Liver (tissue), 9 donors: ENCODE results near the gene ZNF318. TPM values are rescaled to one million over a fixed set of nuclear protein-coding genes. Genes with fewer than 3 reads are reported as not detected.
"Not testable (repeated sequence)": the region's sequence is repeated elsewhere in the genome, so short reads cannot be mapped to it uniquely, and the experiment has no call there.

Experiments
- DNase-seq: peaks from one replicate; pipeline ENCODE4 v3.0.0-alpha.2; 2017; ENCODE audit warnings: low spot score
- H3K27ac ChIP-seq, 2 donors: one replicate each; pipeline ENCODE4 v1.7.0; 2013; ENCODE audit warnings: inconsistent platforms in 2 of 2, low read length in 2 of 2, control low read depth in 1 of 2, low read depth in 1 of 2, mild to moderate bottlenecking in 1 of 2
- H3K27me3 ChIP-seq, 4 donors: one replicate each; pipeline versions ENCODE4 v1.6.1 to v1.7.0; 2013; ENCODE audit warnings: low read length in 3 of 4, inconsistent platforms in 1 of 4, mild to moderate bottlenecking in 1 of 4, moderate library complexity in 1 of 4; ENCODE audit not compliant: control insufficient read depth in 4 of 4, insufficient read depth in 4 of 4
- H3K36me3 ChIP-seq, 4 donors: one replicate each; pipeline versions ENCODE4 v1.6.1 to v1.7.0; 2013; ENCODE audit warnings: low read length in 3 of 4, mild to moderate bottlenecking in 3 of 4, low read depth in 1 of 4, moderate library complexity in 1 of 4; ENCODE audit not compliant: control insufficient read depth in 4 of 4, insufficient read depth in 3 of 4
- H3K4me1 ChIP-seq, 4 donors: one replicate each; pipeline versions ENCODE4 v1.6.1 to v1.7.0; 2013; ENCODE audit warnings: low read length in 3 of 4, mild to moderate bottlenecking in 3 of 4, moderate library complexity in 1 of 4; ENCODE audit not compliant: control insufficient read depth in 4 of 4, insufficient read depth in 4 of 4
- H3K4me3 ChIP-seq, 3 donors: one replicate each; pipeline versions ENCODE4 v1.6.1 to v1.7.0; 2013; ENCODE audit warnings: low read length in 3 of 3, control low read depth in 1 of 3, low read depth in 1 of 3, mild to moderate bottlenecking in 1 of 3
- H3K9ac ChIP-seq, 2 donors: one replicate each; pipeline ENCODE4 v1.7.0; 2013; ENCODE audit warnings: low read length in 2 of 2, mild to moderate bottlenecking in 2 of 2, moderate library complexity in 2 of 2, control low read depth in 1 of 2, low read depth in 1 of 2
- H3K9me3 ChIP-seq, 4 donors: one replicate each; pipeline versions ENCODE4 v1.6.1 to v1.7.0; 2013; ENCODE audit warnings: low read length in 3 of 4; ENCODE audit not compliant: control insufficient read depth in 4 of 4
- EGR1 ChIP-seq, 2 donors: IDR thresholded peaks; 2 replicates each; pipeline ENCODE4 v1.6.1; 2016 to 2018; ENCODE audit warnings: antibody characterized with exemption in 2 of 2, low read depth in 2 of 2
- FOXA1 ChIP-seq: IDR thresholded peaks from 2 replicates; pipeline ENCODE4 v1.6.1; 2016; ENCODE audit warnings: antibody characterized with exemption
- FOXA2 ChIP-seq: IDR thresholded peaks from 2 replicates; pipeline ENCODE4 v1.6.1; 2016; ENCODE audit warnings: antibody characterized with exemption
- GABPA ChIP-seq, 2 donors: IDR thresholded peaks in 1 of 2; conservative IDR thresholded peaks in 1 of 2; 2 replicates each; pipeline ENCODE4 v1.6.1; 2016; ENCODE audit warnings: antibody characterized with exemption in 2 of 2, mild to moderate bottlenecking in 1 of 2, moderate library complexity in 1 of 2
- HNF4A ChIP-seq, 2 donors: conservative IDR thresholded peaks; 2 replicates each; pipeline ENCODE4 v1.6.1; 2016; ENCODE audit warnings: antibody characterized with exemption in 2 of 2, mild to moderate bottlenecking in 2 of 2
- HNF4G ChIP-seq: IDR thresholded peaks from 2 replicates; pipeline ENCODE4 v1.6.1; 2016; ENCODE audit warnings: antibody characterized with exemption
- JUND ChIP-seq, 2 donors: IDR thresholded peaks; 2 replicates each; pipeline ENCODE4 v1.6.1; 2016; ENCODE audit warnings: antibody characterized with exemption in 2 of 2
- NR2F2 ChIP-seq: IDR thresholded peaks from 2 replicates; pipeline ENCODE4 v1.6.1; 2016; ENCODE audit warnings: antibody characterized with exemption
- RXRA ChIP-seq, 2 donors: IDR thresholded peaks; 2 replicates each; pipeline ENCODE4 v1.6.1; 2017 to 2018; ENCODE audit warnings: antibody characterized with exemption in 2 of 2, mild to moderate bottlenecking in 1 of 2
- SP1 ChIP-seq: IDR thresholded peaks from 2 replicates; pipeline ENCODE4 v1.6.1; 2018; ENCODE audit warnings: antibody characterized with exemption, mild to moderate bottlenecking
- TAF1 ChIP-seq: conservative IDR thresholded peaks from 2 replicates; pipeline ENCODE4 v1.6.1; 2016; ENCODE audit warnings: antibody characterized with exemption, mild to moderate bottlenecking
- YY1 ChIP-seq: IDR thresholded peaks from 2 replicates; pipeline ENCODE4 v1.6.1; 2016; ENCODE audit warnings: antibody characterized with exemption, mild to moderate bottlenecking
- WGBS: extraction: QIAGEN DNeasy Blood & Tissue Kit; methylation state at CpG from one replicate; pipeline ENCODE4 v1.1.7; 2013; 5-methylcytosine and 5-hydroxymethylcytosine counted together
- polyA plus RNA-seq, 2 donors: library from polyadenylated mRNA; stranded (reverse) in 1 of 2; unstranded in 1 of 2; fragments of 200-250 nt in 1 of 2; fragments of >200 nt in 1 of 2; fragmentation: Nextera tagmentation in 1 of 2; extraction: Ambion mirVana in 1 of 2; gene quantifications; one replicate each; pipeline versions ENCODE4 v1.2.1 to v1.2.3, GENCODE V29; 2013 to 2015
- total RNA-seq, 2 donors: library from RNA; depleted of rRNA; stranded (reverse); fragments of >200 nt; gene quantifications; one replicate each; pipeline ENCODE4 v1.2.3, GENCODE V29; 2014
- TF ChIP-seq, protein P1 (sequence below): fragments of 150-350 bp; IDR thresholded peaks from 2 replicates; pipeline ENCODE4 v1.5.1; 2017; ENCODE audit warnings: improper control_type of control experiment, low read depth, low read length; ENCODE audit not compliant: missing input control
- TF ChIP-seq, protein P2 (sequence below): IDR thresholded peaks from 2 replicates; pipeline ENCODE4 v1.6.1; 2016; ENCODE audit warnings: antibody characterized with exemption
- TF ChIP-seq, protein P3 (sequence below): IDR thresholded peaks from 2 replicates; pipeline ENCODE4 v1.6.1; 2016; ENCODE audit warnings: antibody characterized with exemption
- TF ChIP-seq, protein P4 (sequence below): IDR thresholded peaks from 2 replicates; pipeline ENCODE4 v1.6.1; 2016; ENCODE audit warnings: antibody characterized with exemption
- donor health status: healthy.
- donor health status: healthy.
- donor health status: healthy.
- donor health status: healthy.
- donor health status: healthy.

Gene ZNF318
- total and polyA plus RNA-seq, 4 donors, result 3.6 to 9.1 (median 4.2) TPM

DNA sequence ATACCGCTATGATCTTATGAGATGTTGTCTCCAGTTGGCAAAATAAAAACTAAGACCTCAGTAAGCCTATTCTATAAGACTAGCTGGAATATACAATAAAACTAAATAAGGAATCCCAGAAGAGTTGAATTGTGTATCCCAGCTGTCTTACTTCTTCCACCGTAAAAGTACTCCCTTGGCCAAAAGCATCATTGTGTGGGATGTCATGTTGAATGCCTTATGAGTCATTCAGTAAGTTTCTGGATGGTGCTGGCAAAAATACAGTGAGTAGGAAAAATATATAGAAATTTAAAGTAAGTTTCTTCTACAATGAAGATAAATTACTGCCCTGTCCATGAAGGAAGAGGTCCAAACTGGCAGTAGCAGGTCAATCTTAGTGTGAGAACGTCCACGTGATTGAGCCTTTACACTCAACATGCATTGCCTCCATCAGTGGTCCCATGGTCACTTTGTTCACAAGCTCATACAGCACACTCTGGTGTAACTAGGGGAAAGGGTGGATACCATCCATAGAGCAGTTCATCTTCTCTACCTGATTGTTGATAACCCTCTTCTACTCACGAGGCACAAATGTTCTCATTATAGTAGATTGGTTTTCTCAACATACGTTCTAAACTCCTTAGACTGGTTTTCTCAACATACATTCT, 13.7 kb upstream of the ZNF318 start:
- H3K9ac ChIP-seq, result no peak overlapping the region

DNA sequence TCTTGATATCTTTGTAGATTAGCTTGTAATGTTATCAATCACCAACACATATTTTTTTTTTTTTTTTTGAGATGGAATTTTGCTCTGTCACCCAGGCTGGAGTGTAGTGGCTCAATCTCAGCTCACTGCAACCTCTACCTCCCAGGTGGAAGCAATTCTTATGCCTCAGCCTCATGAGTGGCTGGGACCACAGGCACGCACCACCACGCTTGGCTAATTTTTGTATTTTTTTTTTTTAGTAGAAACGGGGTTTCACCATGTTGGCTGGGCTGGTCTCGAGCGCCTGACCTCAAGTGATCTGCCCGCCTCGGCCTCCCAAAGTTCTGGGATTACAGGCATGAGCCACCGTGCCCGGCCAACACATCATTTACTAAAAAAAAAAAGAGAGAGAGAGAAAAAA, 11.4 kb upstream of the ZNF318 start:
- 91% methylated on average over 9 of the region's 9 CpGs for WGBS

More for the DNA sequence above, 13.7 kb upstream of the ZNF318 start:
- Histone ChIP-seq H3K4me1 (no peaks in the 10 kb centered on the region), H3K27ac (no peak overlapping the region), H3K36me3 (no peaks in the 10 kb centered on the region), H3K9me3 (no peaks in the 10 kb centered on the region), H3K27me3 (no peaks in the 10 kb centered on the region), H3K4me3 (no peak overlapping the region)
- DNase-seq, result no peak
- WGBS, result 86% methylated on average over 6 of the region's 6 CpGs
- TF ChIP-seq, protein P1, sequence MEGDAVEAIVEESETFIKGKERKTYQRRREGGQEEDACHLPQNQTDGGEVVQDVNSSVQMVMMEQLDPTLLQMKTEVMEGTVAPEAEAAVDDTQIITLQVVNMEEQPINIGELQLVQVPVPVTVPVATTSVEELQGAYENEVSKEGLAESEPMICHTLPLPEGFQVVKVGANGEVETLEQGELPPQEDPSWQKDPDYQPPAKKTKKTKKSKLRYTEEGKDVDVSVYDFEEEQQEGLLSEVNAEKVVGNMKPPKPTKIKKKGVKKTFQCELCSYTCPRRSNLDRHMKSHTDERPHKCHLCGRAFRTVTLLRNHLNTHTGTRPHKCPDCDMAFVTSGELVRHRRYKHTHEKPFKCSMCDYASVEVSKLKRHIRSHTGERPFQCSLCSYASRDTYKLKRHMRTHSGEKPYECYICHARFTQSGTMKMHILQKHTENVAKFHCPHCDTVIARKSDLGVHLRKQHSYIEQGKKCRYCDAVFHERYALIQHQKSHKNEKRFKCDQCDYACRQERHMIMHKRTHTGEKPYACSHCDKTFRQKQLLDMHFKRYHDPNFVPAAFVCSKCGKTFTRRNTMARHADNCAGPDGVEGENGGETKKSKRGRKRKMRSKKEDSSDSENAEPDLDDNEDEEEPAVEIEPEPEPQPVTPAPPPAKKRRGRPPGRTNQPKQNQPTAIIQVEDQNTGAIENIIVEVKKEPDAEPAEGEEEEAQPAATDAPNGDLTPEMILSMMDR, result no peak
- TF ChIP-seq HNF4A (conservative IDR thresholded peaks at IDR 0.05) (no peak), EGR1 (IDR thresholded peaks at IDR 0.05; ENCODE audit: low read depth in 2 of 2) (no peak), HNF4G (no peak), RXRA (IDR thresholded peaks at IDR 0.05) (no peak), SP1 (no peak), YY1 (no peak), JUND (IDR thresholded peaks at IDR 0.05) (no peak), FOXA2 (no peak), NR2F2 (no peak), TAF1 (no peak), FOXA1 (no peak), GABPA (IDR thresholded peaks at IDR 0.05 in 1 of 2, conservative IDR thresholded peaks at IDR 0.05 in 1 of 2) (no peak)
- TF ChIP-seq, protein P2, sequence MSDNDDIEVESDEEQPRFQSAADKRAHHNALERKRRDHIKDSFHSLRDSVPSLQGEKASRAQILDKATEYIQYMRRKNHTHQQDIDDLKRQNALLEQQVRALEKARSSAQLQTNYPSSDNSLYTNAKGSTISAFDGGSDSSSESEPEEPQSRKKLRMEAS, result no peak
- TF ChIP-seq, protein P3, sequence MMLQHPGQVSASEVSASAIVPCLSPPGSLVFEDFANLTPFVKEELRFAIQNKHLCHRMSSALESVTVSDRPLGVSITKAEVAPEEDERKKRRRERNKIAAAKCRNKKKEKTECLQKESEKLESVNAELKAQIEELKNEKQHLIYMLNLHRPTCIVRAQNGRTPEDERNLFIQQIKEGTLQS, result no peak
- TF ChIP-seq, protein P4, sequence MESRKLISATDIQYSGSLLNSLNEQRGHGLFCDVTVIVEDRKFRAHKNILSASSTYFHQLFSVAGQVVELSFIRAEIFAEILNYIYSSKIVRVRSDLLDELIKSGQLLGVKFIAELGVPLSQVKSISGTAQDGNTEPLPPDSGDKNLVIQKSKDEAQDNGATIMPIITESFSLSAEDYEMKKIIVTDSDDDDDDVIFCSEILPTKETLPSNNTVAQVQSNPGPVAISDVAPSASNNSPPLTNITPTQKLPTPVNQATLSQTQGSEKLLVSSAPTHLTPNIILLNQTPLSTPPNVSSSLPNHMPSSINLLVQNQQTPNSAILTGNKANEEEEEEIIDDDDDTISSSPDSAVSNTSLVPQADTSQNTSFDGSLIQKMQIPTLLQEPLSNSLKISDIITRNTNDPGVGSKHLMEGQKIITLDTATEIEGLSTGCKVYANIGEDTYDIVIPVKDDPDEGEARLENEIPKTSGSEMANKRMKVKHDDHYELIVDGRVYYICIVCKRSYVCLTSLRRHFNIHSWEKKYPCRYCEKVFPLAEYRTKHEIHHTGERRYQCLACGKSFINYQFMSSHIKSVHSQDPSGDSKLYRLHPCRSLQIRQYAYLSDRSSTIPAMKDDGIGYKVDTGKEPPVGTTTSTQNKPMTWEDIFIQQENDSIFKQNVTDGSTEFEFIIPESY, result no peak

DNA sequence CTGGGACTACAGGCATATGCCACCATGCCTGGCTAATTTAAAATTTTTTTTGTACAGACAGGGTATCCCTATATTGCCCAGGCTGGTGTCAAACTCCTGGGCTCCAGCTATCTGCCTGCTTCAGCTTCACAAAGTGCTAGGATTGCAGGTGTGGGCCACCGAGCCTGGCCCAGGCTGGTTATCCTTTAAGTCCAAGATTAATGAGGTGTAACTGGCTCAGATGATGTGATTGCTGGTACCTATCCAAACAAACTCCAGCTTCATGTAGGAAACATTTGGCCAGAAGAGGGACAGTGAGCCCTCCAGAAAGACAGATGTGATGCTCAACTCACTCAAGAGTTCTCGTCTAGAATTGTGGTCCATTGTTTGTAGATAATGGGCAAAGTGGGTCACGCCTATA, 9.2 kb upstream of the ZNF318 start:
- TF ChIP-seq TAF1 (no peak), HNF4A (conservative IDR thresholded peaks at IDR 0.05) (no peak), SP1 (no peak), YY1 (no peak)
- H3K27me3 ChIP-seq, result no peaks in the 10 kb centered on the region
- H3K9me3 ChIP-seq, result no peaks in the 10 kb centered on the region
- no peaks in the 10 kb centered on the region for H3K36me3 ChIP-seq
- H3K27ac ChIP-seq, result no peak overlapping the region
- WGBS, result 85% methylated on average over 3 of the region's 3 CpGs
- H3K9ac ChIP-seq, result no peak overlapping the region
- H3K4me1 ChIP-seq, result no peaks in the 10 kb centered on the region
- no peak for DNase-seq
- H3K4me3 ChIP-seq, result no peak overlapping the region

More for the DNA sequence above, 11.4 kb upstream of the ZNF318 start:
- not testable (repeated sequence) for H3K36me3 ChIP-seq, H3K27me3 ChIP-seq, H3K9me3 ChIP-seq, DNase-seq, H3K9ac ChIP-seq, H3K27ac ChIP-seq, H3K4me1 ChIP-seq, H3K4me3 ChIP-seq
